Cardiac fibroblast (primary cell): ENCODE measurements around the gene ITM2A.
A peak's percentile ranks its signal among the peaks of the same experiment; 100 is the strongest.

Source experiments
- DNase-seq, 2 donors: peaks; one replicate each; pipeline versions ENCODE4 v3.0.0 to v3.0.0-alpha.2; 2010; ENCODE audit warnings: low read depth in 2 of 2
- H3K4me3 ChIP-seq, 2 donors: replicated peaks in 1 of 2; 1 replicate in 1 of 2; 2 replicates in 1 of 2; pipeline ENCODE4 v1.5.1; 2011; ENCODE audit warnings: low read depth in 2 of 2, low read length in 2 of 2, mild to moderate bottlenecking in 2 of 2, moderate library complexity in 1 of 2
- CTCF ChIP-seq: IDR thresholded peaks from one replicate; pipeline ENCODE4 v1.5.1; 2011; ENCODE audit warnings: low read depth, mild to moderate bottlenecking, low read length, inconsistent platforms

Gene ITM2A

DNA sequence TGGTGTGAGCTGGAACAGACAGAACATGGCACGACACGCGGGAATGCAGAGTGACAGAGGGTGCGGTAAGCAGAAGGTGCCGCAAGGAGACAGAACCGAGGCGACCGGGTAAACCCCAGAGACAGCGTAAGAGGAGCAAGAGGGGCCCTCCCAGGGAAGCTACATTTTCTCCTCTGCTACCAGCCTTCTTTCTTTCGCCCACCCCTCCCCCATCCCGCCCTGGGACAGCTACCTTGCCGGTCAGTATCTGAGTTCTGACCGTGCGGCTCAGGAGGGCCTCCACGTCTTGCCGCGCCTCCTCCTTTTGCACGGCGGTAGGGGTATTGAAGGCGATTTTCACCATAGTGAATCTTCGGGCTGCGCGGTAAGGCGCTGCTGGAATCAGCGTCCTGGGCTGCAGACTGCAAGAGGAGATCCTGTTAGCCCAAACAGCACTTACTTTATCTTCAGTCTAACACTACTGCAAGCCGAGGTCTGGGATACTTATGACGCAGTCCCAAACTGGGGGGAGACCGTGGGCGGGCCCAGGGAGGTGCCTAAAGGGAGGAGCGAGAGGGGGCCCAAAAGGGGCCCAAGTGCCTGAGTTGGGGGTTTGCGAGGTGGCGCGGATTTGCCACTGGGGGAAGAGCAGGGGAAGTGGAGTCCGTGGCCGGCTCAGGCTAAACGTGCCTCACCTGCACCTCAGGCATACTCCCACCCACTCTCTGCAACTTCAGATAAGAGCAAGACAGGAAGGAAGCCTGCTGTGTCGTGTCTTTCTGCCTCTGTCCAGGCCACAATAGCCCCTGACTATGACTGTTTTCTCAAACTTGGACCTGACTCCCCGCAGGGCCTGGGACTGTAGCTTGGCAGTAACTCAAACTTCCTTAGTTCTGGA lies at the start of gene ITM2A:
Gene ITM2A (minus strand): TSS at position 462 of the 877 bp plus-strand sequence. CDS start 119 bp downstream, at position 343.
- DNase-seq: peak; percentile 2 to 3
- peak within 1 kb of the TSS; percentile 19 to 28 for H3K4me3 ChIP-seq
- no peak for TF ChIP-seq CTCF

GRCh38 chrX:79415056-79415455 lies 47.9 kb upstream of the ITM2A start:
- no peak for TF ChIP-seq CTCF
- no peak for DNase-seq

GRCh38 chrX:79413963-79414362 lies 46.8 kb upstream of the ITM2A start:
- no peak for TF ChIP-seq CTCF
- DNase-seq: no peak
- H3K4me3 ChIP-seq: no peak overlapping the region

More at GRCh38 chrX:79415056-79415455, 47.9 kb upstream of the ITM2A start:
- no peak overlapping the region for H3K4me3 ChIP-seq

GRCh38 chrX:79412972-79413371 lies 45.8 kb upstream of the ITM2A start:
- peak; percentile 30 to 32 for DNase-seq
- peak overlapping the region in 1 of 2 donors; percentile 24 for H3K4me3 ChIP-seq

DNA sequence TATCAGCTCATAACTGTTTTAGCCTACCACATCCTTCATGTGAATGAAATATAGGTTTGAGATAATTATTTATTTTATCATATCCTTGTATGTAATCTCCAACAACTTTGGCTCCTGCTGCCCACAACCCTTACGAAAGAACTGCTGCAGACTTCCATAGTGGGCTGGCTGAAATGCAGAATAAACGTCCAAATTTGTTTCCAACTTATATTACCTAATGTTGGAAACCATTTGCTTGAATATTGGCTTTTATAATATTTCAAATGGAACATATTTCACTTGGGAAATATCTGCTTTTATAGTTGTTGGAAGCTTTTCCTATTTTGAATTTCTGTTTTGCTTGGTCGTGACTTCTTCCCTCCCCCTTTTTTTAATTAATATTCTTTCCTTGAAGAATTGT lies 45.0 kb upstream of the ITM2A start:
- H3K4me3 ChIP-seq: no peak overlapping the region
- TF ChIP-seq CTCF: no peak
- no peak for DNase-seq

More at GRCh38 chrX:79412972-79413371, 45.8 kb upstream of the ITM2A start:
- TF ChIP-seq CTCF: no peak

GRCh38 chrX:79409657-79410056 lies 42.5 kb upstream of the ITM2A start:
- H3K4me3 ChIP-seq: no peak overlapping the region
- no peak for DNase-seq
- no peak for TF ChIP-seq CTCF
